NCI-H2196 treated with DMSO at 0.1 percent for 48 hours (cell line): ENCODE results near the gene PSG2.
"Not testable (repeated sequence)": the region's sequence is repeated elsewhere in the genome, so short reads cannot be mapped to it uniquely, and the experiment has no call there.

ENCODE experiments used
- DNase-seq: peaks from one replicate; lab custom pipeline; 2025; ENCODE audit not compliant: unreplicated experiment; lab: John Stamatoyannopoulos, UW

The PSG2 gene

DNA sequence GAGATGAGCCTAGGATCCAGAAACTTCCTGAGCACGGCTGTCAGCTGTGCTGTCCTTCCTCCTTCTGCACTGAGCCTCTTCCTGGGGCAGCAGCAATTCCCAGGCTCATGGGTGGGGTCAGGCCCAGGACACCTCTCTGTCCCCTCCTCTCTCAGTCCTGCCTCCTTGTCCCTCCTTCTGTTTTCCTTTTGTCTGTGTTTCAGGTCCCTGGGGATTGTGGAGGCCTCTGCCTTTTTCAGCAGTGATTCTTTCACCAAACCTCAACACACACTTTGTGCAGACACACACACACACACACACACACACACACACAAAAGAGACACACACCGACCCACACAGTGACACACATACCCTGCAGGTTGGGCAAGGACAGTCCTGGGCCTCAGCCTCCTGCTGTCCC lies at the start of gene PSG2:
PSG2 (minus strand) TSS at position 101 of the 400 bp plus-strand sequence. CDS start 132 bp downstream, outside the sequence.
- not testable (repeated sequence) for DNase-seq

DNA sequence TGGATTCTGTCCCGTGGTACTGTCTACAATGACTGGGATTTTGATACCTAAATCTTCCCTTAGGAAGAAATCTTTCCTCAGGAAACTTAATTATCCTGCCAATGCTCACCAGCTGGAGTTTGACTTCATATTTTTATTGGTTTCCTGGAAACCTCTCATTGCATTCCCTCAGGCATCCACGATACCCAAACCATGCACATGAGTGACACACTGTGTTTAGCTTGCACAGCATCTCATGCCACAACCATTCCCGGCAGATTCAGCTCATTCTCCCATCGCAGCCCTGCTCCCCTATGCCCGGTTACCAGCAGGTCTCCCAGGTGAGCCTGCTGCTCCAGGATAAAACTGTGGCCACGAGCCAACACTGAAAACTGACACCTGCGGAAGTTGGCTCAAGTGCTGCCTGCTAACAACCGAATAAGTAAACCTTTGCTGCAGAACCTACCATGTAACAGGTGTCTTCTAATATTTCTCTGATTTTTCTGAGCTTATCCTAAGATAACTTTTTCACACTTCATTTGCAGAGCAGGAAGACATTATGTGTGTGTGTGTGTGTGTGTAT lies 48.9 kb upstream of the PSG2 start:
- DNase-seq = not testable (repeated sequence)

DNA sequence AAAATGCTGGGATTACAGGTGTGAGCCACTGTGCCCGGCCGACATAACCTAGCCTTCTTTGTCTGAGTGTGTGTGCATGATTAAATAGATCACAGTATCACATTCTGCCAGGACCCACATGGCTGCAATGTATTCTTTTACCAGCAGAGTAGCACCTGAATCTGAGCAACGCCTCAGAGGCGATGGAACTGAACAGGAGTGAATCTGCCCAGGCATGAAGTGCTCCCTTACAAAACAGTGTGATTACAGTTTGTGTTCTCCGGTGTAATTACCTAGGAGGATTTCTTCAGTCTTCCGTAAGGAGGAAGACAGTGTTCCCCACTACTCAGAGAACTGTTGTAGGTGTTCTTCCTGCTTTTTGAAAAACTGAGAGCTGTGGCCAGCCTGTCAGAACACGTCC lies 46.7 kb upstream of the PSG2 start:
- not testable (repeated sequence) for DNase-seq

DNA sequence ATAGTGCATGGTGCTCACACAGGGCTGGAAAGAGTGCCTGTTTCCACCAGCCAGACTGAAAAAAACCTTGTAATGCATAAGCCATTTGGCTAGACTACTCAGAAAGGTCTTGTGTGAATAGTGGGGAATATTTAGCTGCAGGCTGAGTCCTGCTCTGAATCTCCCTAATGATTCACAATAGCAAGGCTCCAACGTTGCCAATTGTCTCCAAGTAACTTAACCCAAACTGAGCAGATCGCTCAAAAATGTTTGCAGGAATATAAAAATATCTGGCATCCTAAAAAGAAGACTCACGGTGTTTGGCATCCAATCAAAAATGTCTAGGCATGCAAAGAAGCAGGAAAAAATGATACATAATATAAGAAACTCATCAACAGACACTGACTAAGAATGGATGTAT lies 44.8 kb upstream of the PSG2 start:
- DNase-seq = not testable (repeated sequence)

DNA sequence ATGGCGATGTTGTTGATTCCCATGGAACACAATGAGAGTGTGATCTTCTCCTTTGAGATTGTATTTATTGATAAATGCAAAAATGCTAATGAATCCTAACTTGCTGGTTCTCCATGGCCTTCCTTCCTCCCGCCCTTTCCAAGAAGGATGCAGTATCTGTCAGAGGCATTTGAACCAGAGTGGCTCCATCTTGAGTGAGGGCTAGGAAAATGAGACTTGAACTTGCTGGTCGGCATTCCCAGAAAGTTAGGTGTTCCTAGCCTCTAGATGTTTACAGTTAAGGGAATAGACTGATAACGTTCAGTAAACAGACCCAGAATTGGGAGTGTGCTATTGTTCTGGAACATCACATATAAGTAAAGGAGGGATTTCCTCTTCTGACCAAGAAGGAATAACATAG lies 44.2 kb upstream of the PSG2 start:
- no peak for DNase-seq

DNA sequence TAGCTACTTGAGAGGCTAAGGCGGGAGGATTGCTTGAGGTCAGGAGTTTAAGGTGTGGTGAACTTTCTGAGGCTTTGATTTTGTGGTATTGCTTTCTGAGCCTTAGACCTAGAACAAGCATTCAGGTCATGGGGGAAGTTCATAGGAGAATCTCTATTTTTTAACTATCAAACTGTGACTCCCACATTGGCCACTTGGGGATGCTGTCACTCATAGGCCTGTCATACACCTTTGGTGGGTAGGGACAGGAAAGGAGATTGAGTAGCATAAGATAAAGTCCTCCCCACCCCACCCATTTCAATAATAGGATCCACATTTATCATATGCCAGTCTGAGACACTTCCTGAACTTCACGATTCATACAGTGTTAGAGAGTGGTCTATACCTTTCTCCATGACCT lies 41.9 kb upstream of the PSG2 start:
- DNase-seq = no peak

DNA sequence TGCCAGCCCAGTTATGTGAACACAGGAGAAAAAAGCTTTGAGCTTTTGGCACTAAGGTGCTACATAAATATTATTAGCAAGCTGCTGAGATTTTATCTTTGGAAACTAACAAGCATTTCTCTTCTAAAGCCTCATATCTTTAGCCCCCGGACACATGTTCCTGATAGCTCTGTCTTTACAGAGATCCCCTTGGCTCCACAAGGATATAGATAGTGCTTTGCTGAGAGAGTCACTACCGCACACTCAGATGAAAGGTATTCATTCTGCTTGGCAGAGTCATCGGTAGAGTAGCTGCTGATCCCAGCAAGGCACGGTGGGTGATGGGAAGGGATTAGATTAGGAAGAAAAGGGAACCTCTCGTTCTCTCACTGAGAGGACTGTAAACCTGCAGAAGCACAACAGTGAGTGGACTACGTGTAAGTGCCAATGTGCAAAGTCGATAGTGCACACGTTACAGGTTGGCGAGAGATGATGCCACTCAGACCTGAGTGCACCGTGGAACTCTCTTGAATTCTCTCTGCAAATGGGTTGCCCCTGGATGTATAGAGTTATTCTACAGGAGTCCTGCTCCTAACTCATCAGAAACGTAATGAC lies 38.0 kb upstream of the PSG2 start:
- not testable (repeated sequence) for DNase-seq

DNA sequence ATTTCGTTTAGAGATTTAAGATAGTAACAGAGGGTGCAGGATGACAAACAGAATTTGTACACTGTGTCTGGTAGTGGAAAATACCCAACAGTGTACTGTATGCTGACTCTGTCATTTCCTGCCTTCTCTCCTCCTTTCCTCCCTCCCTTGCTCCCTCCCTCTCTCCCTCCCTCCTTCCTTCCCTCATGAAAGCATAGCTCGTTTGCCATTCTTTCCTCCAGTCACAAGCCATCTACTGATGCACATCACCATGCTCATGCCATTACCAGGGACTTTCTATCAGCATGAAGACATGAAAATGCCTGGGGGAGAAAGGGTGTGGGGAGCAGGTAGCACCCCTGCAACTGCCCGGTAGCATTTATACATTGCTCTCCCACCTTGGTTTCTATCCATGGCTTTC lies 37.0 kb upstream of the PSG2 start:
- DNase-seq = not testable (repeated sequence)

DNA sequence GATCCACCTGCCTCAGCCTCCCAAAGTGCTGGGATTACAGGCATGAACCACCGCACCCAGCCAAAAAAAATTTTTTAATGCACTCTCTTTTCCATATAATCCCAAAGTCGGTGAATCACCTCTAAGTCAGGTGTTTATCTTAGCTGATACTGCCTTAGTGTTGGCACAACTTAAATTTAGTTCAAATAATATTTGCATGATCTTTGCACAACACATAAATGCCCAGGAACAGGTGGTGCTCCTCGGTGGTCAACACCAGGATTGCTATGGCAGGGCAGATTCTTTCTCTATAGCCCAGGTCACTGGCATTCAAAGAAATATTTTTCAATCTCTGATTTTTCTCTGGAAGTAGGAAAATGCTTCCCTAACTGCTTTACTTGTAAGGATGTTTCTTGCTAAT lies 33.9 kb upstream of the PSG2 start:
- DNase-seq = not testable (repeated sequence)

DNA sequence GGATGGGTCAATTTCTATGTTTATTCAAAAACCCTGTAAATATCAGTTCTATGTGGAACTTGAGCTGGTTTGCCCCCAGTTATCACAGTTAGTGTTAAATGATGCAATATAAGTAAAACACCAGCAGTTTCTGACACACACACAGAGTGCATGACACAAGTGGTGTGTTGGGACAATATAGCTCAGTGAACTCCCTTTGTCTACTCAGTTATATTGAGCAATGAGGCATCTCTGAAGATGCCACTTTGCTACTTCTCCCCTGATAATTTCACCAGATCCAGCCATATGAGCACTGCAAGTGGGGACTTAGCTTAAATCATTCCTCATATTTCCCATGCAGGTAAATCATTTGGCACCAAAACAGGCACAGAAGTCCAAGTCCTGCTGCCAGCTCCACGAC lies 33.0 kb upstream of the PSG2 start:
- not testable (repeated sequence) for DNase-seq

DNA sequence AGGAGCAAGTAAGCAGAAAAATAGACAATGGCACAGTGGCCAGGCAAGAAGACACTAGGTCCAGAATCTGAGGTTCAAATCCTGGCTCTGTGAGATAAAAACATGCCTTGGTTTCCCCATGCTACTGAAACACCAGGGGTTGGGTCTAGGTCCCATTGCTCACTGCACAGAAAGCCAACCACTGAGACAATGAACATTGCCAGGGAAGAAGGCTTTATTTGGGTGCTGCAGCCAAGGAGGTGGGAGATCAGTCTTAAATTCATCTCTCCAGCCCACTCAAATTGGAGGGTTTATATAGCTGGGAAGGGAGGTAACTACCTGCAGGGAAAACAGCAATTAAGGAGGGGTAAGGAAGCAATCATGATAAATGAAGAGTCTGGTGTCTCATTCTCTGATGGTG lies 32.6 kb upstream of the PSG2 start:
- not testable (repeated sequence) for DNase-seq

DNA sequence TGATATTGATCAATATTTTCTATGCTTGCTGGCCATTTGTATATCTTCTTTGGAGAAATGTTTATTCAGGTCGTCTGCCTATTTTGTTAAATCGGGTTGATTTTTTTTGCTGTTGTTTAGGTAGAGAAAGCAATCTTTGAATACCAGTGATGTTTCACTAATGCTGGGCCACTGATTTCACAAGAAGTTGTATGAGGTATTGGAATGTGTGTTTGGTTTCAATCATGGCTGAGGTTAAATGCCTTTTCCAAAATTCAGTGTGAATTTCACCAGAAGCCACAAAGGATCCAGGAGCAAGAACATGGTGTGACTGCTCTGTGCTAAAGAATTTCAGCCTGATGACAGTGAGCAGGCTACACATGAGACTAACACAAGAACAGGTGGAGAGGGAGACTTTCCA lies 32.1 kb upstream of the PSG2 start:
- DNase-seq = not testable (repeated sequence)

DNA sequence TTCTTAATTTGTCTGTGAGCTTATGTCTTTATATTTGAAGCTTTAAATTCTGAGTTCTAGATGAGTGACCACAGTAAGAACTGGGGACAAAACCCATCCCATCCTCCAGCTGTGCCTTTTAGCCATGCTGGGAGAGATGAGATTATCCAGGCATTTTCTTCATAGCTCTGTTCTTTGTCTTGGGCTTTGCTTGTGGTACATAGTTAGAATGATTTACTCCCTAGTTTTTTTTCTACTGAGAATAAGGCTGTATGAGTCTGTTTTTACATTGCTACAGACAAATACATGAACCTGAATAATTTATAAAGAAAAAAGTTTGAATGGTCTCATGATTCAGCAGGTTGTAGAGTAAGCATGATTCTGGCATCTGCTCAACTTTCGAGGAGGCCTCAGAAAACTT lies 24.9 kb upstream of the PSG2 start:
- DNase-seq = not testable (repeated sequence)

DNA sequence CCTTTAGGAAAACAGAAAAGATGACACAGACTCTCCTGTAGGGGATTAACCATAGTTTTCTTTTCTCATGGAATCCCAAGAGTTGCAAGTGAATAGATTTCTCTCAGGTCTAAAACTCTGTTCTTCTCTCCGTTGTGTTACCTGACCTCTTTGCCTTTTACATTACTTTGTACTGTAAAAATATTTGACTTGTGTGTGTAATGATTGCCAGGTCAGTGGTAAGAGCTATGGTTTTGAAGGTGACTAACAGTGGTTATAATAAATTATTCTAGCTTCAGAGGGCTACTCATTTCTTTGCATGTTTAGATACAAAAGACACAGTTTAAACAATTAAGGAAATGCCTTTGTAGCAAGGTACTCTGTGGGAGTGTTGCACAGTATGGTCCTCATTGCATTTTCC lies 23.0 kb upstream of the PSG2 start:
- DNase-seq = no peak

DNA sequence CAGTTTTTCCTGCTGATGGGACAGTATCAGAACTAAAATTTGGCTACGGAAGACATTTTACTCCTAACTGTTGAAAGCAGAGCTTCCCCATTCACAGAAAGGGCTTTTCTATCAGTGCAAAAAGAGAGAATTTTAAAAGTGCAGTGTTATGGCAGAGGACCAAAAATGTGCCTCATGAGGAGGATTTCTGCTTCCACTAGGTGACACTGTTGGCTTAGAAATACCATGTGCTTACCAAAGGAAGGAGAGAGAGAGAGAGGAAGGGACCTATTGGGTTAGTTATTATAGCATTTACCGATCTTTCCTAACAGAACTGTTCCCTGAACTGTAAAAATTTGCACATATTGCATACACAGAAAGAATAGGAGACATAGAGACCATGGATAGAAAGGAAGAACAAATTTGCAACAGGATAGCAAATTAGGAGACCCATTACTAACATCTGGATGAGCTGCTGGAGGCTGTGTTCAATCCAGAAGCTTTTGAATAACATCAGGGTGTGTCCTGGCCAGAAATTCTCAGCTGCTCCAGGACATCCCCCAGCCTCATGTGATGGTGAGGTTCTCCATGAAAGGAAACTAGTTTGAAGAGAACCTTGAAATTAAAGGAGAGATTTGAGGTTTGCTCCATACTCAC lies 21.8 kb upstream of the PSG2 start:
- DNase-seq = not testable (repeated sequence)

DNA sequence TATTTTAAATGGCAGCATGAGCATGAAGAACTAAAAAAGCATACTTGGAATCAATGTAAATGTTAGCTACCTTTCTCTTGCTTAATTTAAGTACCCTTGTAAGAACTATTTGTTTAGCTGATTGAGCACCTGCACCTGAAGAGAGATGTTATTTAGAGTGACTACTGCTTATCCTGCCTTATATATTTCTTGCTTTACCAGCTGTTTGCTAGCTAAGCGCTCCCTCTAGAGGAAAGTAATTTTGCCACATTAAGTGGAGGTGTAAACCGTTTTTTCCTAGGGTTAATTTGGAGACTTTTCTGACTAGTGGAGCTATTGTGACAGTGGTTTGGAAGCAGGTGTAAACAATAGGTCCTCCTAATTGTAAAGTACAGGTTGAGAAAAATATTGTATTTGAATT lies 19.4 kb upstream of the PSG2 start:
- DNase-seq = no peak

DNA sequence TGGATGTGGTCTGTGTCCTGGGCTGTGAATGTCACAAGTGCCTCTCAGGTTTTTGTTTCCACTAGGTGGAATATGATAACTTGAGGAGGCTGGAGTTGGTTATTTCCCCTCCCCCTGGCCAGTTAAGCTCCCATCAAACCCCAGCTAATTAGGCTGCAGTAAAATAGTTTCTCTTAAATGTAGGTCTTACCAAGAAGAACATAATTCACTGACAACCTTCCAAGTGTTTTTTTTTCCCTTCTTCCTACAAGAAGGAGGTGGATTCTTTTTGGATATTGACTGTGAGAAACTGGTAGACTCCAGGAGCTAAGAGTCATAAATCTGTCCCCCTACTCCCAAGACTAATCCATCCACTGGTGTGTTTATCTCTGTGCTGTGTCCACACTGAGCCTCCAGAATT lies 15.9 kb upstream of the PSG2 start:
- DNase-seq = not testable (repeated sequence)

DNA sequence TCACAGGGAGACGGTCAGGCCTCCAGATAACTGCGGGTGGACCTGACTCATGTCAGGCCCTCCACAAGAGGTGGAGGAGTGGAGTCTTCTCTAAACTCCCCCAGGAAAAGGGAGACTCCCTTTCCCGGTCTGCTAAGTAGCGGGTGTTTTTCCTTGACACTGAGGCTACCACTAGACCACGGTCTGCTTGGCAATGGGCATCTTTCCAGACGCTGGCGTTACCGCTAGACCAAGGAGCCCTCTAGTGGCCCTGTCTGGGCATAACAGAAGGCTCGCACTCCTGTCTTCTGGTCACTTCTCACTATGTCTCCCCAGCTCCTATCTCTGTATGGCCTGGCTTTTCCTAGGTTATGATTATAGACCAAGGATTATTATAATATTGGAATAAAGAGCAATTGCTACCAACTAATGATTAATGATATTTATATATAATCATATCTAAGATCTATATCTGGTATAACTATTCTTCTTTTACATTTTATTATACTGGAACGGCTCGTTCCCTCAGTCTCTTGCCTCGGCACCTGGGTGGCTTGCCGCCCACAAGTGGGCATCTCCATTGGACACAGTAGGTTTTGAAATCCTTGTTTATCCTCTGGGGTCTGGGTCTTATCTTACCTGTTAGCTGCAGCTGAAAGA lies 5.3 kb upstream of the PSG2 start:
- DNase-seq = not testable (repeated sequence)

DNA sequence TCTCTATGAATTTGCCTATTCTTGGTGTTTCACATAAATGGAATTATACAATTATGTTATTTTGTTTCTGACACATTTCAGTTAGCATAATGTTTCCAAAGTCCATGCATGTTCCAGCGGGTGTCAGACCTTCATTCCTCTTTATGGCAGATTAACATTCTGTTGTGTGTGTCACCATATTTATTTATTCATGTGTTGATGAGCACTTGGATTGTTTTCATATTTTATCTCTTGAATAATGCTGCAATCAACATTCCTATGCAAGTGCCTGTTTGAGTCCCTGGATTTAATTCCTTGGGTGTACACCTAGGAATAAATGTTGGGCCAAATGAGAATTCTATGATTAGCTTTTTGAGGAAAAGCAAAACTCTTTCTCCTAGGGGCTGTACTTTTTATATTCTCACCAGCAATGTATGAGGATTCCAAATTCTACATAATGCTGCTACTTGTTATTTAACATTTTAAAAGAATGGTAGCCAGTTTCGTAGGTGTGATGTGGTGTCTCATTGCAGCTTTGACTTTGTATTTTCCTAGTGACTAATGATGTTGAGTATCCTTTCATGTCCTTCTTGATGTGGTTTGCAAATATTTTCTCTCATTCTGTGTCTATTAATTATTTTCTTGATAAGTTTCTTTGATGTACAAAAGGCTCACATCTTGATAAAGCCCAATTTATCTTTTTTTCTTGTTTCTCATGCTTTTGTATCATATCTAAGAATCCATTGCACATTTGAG lies 3.5 kb upstream of the PSG2 start:
- DNase-seq = not testable (repeated sequence)

DNA sequence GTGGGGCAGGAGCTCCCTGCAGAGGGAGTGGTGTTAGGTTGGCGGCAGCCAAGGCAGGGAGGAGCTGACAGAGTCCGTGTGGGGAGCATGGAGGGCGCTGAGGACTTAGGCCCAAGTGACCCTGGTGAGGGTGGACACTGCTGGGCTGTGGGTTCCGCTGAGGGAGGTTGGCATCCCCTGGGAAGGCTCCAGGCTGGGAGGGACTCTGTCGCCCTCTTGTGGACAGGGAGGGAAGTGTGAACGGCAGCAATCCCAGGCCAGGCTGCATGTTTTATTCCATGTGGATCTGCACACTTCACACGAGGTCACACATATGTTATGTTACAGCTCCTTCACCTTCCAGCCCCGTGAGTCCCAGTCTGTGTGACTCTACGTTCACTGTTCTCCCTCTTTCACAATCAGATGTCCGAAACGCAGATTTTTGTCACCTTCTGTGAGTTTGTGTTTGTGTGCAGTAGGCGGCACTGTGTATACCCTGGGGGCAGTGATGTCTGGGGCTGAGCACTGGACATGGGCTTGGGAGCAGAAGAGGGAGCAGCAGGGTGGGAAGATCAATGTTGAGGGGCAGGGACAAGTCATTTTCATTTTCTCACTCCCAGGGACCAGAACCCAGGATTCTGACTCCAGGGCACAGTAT lies 1.8 kb upstream of the PSG2 start:
- not testable (repeated sequence) for DNase-seq

DNA sequence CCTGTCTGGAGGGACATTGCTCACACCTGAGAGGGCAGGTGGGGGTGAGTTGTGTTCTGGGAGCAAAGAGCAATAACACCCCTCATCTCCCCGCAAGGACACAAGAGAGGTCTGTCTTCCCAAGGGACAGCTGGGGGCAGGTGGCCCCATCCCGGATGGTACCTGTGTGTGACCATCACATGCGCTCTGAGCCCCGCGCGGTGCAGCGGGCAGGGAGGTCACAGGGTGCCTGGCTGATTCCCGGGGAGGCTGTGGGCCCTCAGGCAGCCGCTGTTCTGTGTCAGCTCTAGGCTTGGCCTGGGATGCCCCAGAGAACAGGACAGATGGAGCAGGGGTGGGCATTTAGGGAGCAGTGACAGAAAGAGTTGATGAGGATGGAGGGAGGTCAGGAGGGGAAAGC lies 1.2 kb upstream of the PSG2 start:
- not testable (repeated sequence) for DNase-seq
